K562 (cell line): ENCODE results near the gene UBTD1. TPM values are rescaled to one million over a fixed set of nuclear protein-coding genes. Genes with fewer than 3 reads are reported as not detected.

Source experiments
- ATAC-seq: fragments of 200-7000 bp; cut with Tn5 transposase; 3 replicates; pipeline ENCODE4 v1.9.1; 2020; ENCODE audit warnings: moderate library complexity
- BruUV-seq: library from RNA; stranded (reverse); fragments of 400-500 nt; replicated peaks from 2 replicates; lab custom pipeline; 2021; lab: Mats Ljungman, UMichigan
- CTCF ChIA-PET: fragments of 300-600 bp; formaldehyde crosslinking; extraction: SDS; loops from one replicate; lab custom pipeline; 2021; ENCODE audit warnings: low intra/inter-chr PET ratio; lab: Yijun Ruan, JAX
- POLR2A ChIA-PET: fragments of 300-600, 350-650 bp; sonication (Branson Sonifier 250); formaldehyde crosslinking; extraction: SDS; loops from one replicate; lab custom pipeline; 2021; ENCODE audit warnings: antibody characterized with exemption, inconsistent platforms; lab: Yijun Ruan, JAX
- DNase-seq, 4 experiments: peaks; one replicate each; pipeline versions ENCODE4 v3.0.0 to v3.0.0-alpha.2; 2011 to 2018; ENCODE audit warnings: low spot score in 3 of 4, mixed read lengths in 3 of 4; ENCODE audit errors: extremely low read depth in 1 of 4
- FAIRE-seq: peaks from 2 replicates; lab custom pipeline; 2011; peaks lifted over from hg19 to GRCh38; lab: Jason Lieb, UNC
- H2AFZ ChIP-seq: 2 replicates; pipeline ENCODE4 v1.6.0; 2011; ENCODE audit warnings: low read depth, low read length, control low read depth, inconsistent platforms
- H3K27ac ChIP-seq: fragments of 200-600 bp; 3 replicates; pipeline ENCODE4 v1.8.0; 2011; ENCODE audit warnings: low read depth, mild to moderate bottlenecking, control low read depth, inconsistent platforms, low read length, moderate library complexity, mixed read lengths; ENCODE audit errors: extremely low read depth
- H3K27me3 ChIP-seq, 2 experiments: fragments of 300-600 bp in 1 of 2; 2 replicates in 1 of 2; 3 replicates in 1 of 2; pipeline versions ENCODE4 v1.6.0 to v1.8.0; 2011; ENCODE audit warnings: inconsistent platforms in 2 of 2, low read length in 2 of 2, mild to moderate bottlenecking in 1 of 2, mixed read lengths in 1 of 2, moderate library complexity in 1 of 2; ENCODE audit not compliant: control insufficient read depth in 2 of 2, insufficient read depth in 2 of 2
- H3K36me3 ChIP-seq: fragments of 300-600 bp; 3 replicates; pipeline ENCODE4 v1.8.0; 2011; ENCODE audit warnings: mild to moderate bottlenecking, low read length, inconsistent platforms; ENCODE audit not compliant: control insufficient read depth, insufficient read depth
- H3K4me1 ChIP-seq, 2 experiments: fragments of 200-600 bp in 1 of 2; replicated peaks in 1 of 2; 2 replicates in 1 of 2; 3 replicates in 1 of 2; pipeline versions ENCODE4 v1.5.1 to v1.8.0; 2011; ENCODE audit warnings: inconsistent platforms in 2 of 2, low read length in 2 of 2, mild to moderate bottlenecking in 1 of 2, mixed read lengths in 1 of 2, moderate library complexity in 1 of 2; ENCODE audit not compliant: control insufficient read depth in 2 of 2, insufficient read depth in 2 of 2
- H3K4me2 ChIP-seq: 2 replicates; pipeline ENCODE4 v1.6.1; 2011; ENCODE audit warnings: low read length, control low read depth, inconsistent platforms, mixed read lengths; ENCODE audit not compliant: insufficient read depth
- H3K4me3 ChIP-seq: fragments of 200-600 bp; sonication (generic), shearing (Covaris generic); 2 replicates; pipeline ENCODE4 v1.5.1; 2016; ENCODE audit warnings: control low read depth, inconsistent platforms
- H3K79me2 ChIP-seq: fragments of 200-600 bp; 3 replicates; pipeline ENCODE4 v1.8.0; 2011; ENCODE audit warnings: low read length, inconsistent platforms; ENCODE audit not compliant: control insufficient read depth, insufficient read depth
- H3K9ac ChIP-seq, 2 experiments: 2 replicates each; pipeline versions ENCODE4 v1.6.0 to v1.6.1; 2011; ENCODE audit warnings: low read depth in 2 of 2, low read length in 2 of 2, control low read depth in 1 of 2, inconsistent platforms in 1 of 2, mild to moderate bottlenecking in 1 of 2, mixed read lengths in 1 of 2; ENCODE audit not compliant: insufficient read depth in 1 of 2
- H3K9me1 ChIP-seq: one replicate; pipeline ENCODE4 v1.6.0; 2011; ENCODE audit warnings: inconsistent platforms, mild to moderate bottlenecking, low read length, moderate library complexity; ENCODE audit not compliant: control insufficient read depth, insufficient read depth
- H3K9me3 ChIP-seq: replicated peaks from 2 replicates; pipeline ENCODE4 v1.5.1; 2011; ENCODE audit warnings: low read depth, low read length, inconsistent platforms; ENCODE audit not compliant: control insufficient read depth, insufficient read depth
- H4K20me1 ChIP-seq: replicated peaks from 2 replicates; pipeline ENCODE4 v1.6.1; 2011; ENCODE audit warnings: low read length, inconsistent platforms, mixed read lengths; ENCODE audit not compliant: control insufficient read depth, insufficient read depth
- C11orf30 ChIP-seq: fragments of 450-650 bp; IDR thresholded peaks from 2 replicates; pipeline ENCODE4 v1.6.1; 2016; ENCODE audit warnings: low read depth, mild to moderate bottlenecking
- L3MBTL2 ChIP-seq: fragments of 450-650 bp; IDR thresholded peaks from 2 replicates; pipeline ENCODE4 v1.6.1; 2016; ENCODE audit warnings: mild to moderate bottlenecking, moderate library complexity
- NFIX ChIP-seq: fragments of 250-450 bp; sonication (Bioruptor Pico); IDR thresholded peaks from 2 replicates; pipeline ENCODE4 v1.4.0; 2020; ENCODE audit warnings: low read depth, mild to moderate bottlenecking, moderate library complexity
- NRF1 ChIP-seq, 2 experiments: fragments of 450-650 bp; IDR thresholded peaks in 1 of 2; conservative IDR thresholded peaks in 1 of 2; 2 replicates each; pipeline ENCODE4 v1.6.1; 2014; ENCODE audit warnings: mild to moderate bottlenecking in 2 of 2
- PURB ChIP-seq: sonication (generic); formaldehyde crosslinking; IDR thresholded peaks from 2 replicates; pipeline ENCODE4 v1.9.0; 2021; ENCODE audit warnings: low read depth, mild to moderate bottlenecking, missing genetic modification reagents
- ZNF121 ChIP-seq: sonication (generic); formaldehyde crosslinking; conservative IDR thresholded peaks from 2 replicates; pipeline ENCODE4 v1.8.0; 2022; ENCODE audit warnings: missing genetic modification reagents
- ZNF57 ChIP-seq: fragments of 450-650 bp; formaldehyde crosslinking; IDR thresholded peaks from 2 replicates; pipeline ENCODE4 v1.4.0; 2020; ENCODE audit warnings: mild to moderate bottlenecking, moderate library complexity
- WGBS: fragments of 100-300 bp; shearing (Covaris generic); methylation state at CpG from one replicate; pipeline ENCODE4 v1.1.6; 2016; ENCODE audit warnings: low coverage, mixed read lengths; ENCODE audit not compliant: insufficient coverage; ENCODE audit errors: missing lambda C conversion rate; 5-methylcytosine and 5-hydroxymethylcytosine counted together
- in situ Hi-C: fragments of 300-500 bp; cut with MboI; formaldehyde crosslinking; loops from 4 replicates; pipeline ENCODE4 v1.15.0; 2018; ENCODE audit warnings: inconsistent platforms, mixed read lengths
- intact Hi-C: fragments of 100-400 bp; cut with micrococcal nuclease; formaldehyde crosslinking; loops from 2 replicates; pipeline ENCODE4 v1.14.2; 2022
- polyA plus RNA-seq, 8 experiments: library from polyadenylated mRNA; depleted of rRNA in 4 of 8; stranded (reverse) in 5 of 8; unstranded in 3 of 8; fragments of >200 nt; fragmentation: Nextera tagmentation in 2 of 8; fragmentation: Illumina TruSeq in 1 of 8; extraction: Ambion mirVana in 2 of 8; extraction: Trizol in 1 of 8; gene quantifications; 2 replicates each; pipeline versions ENCODE4 v1.2.1 to v1.2.3, GENCODE V29; 2011 to 2014; ENCODE audit warnings: inconsistent platforms in 1 of 8, missing spikeins in 1 of 8
- total RNA-seq, 7 experiments: library from RNA; depleted of rRNA in 6 of 7; stranded (reverse); fragments of >200 nt in 6 of 7; fragmentation: Illumina TruSeq in 2 of 7; extraction: Trizol in 2 of 7; gene quantifications; 2 replicates each; pipeline versions ENCODE4 v1.2.1 to v1.2.3, GENCODE V29; 2011 to 2021; ENCODE audit warnings: low replicate concordance in 1 of 7

Gene UBTD1
- total and polyA plus RNA-seq, 9 of the 15 experiments (the other 6 are each of a cell fraction or from before 2014, with no cell fraction given) = 0.08 to 1.6 (median 0.81) TPM; not detected in 1

- in situ Hi-C loops = no loop called here
- Histone ChIP-seq H3K9me1 (no peaks in the 10 kb centered on the region), H3K27ac (no peak overlapping the region), H2AFZ (no peak overlapping the region), H3K36me3 (no peaks in the 10 kb centered on the region), H3K4me3 (no peak overlapping the region), H3K9ac (no peak overlapping the region), H3K27me3 (no peaks in the 10 kb centered on the region), H3K9me3 (no peaks in the 10 kb centered on the region), H3K4me1 (peaks cover 0 to 3% of the 10 kb centered on the region in 2 experiments; a peak in 3 of 5 replicates), H3K4me2 (no peak overlapping the region), H4K20me1 (no peaks in the 10 kb centered on the region)
- no peak for FAIRE-seq
- POLR2A ChIA-PET = interaction anchor here (0.9 to 1.4 kb wide), 2 partner anchors 11 to 27 kb away, joined by 3 read pairs; no protein-coding TSS in a partner anchor
- no peak for ATAC-seq
- no peak for DNase-seq
- WGBS = 41% methylated on average over 5 of the region's 5 CpGs
- TF ChIP-seq ZNF57 (no peak), L3MBTL2 (peak; percentile 10; the same call in 1 of the 2 replicates)
- TF ChIP-seq, all 486 proteins: peak for 1
- BruUV-seq = no TSS peak
- intact Hi-C loops = no loop called here
- CTCF ChIA-PET = no interaction called here
- no peaks in the 10 kb centered on the region for H3K79me2 ChIP-seq
Measured at GRCh38 chr10:97585439-97585811, 86.7 kb downstream of the UBTD1 start.

GRCh38 chr10:97587183-97587582, 88.5 kb downstream of the UBTD1 start:
- DNase-seq = no peak

More at GRCh38 chr10:97587183-97587582, 88.5 kb downstream of the UBTD1 start:
- H3K36me3 ChIP-seq = no peaks in the 10 kb centered on the region
- in situ Hi-C loops = no loop called here
- ChIA-PET CTCF (no interaction called here), POLR2A (no interaction called here)
- no peaks in the 10 kb centered on the region for H4K20me1 ChIP-seq
- H3K9me3 ChIP-seq = no peaks in the 10 kb centered on the region
- no TSS peak for BruUV-seq
- H3K9ac ChIP-seq = no peak overlapping the region
- no peaks in the 10 kb centered on the region for H3K79me2 ChIP-seq
- H3K4me1 ChIP-seq = peaks cover 0 to 3% of the 10 kb centered on the region in 2 experiments; a peak in 3 of 5 replicates
- H3K27me3 ChIP-seq = no peaks in the 10 kb centered on the region
- FAIRE-seq = no peak
- H2AFZ ChIP-seq = no peak overlapping the region
- no peak for TF ChIP-seq NFIX
- no peak for TF ChIP-seq PURB
- TF ChIP-seq NRF1 (conservative IDR thresholded peaks at IDR 0.05 in 1 of 2, IDR thresholded peaks at IDR 0.05 in 1 of 2) = no peak
- TF ChIP-seq ZNF121 (CRISPR knock-in tag) = peak; percentile 53; the same call in 1 of the 2 replicates
- no peak for TF ChIP-seq C11orf30
- TF ChIP-seq, all 486 proteins: peak for 1
- Histone ChIP-seq H3K4me3 (no peak overlapping the region), H3K9me1 (no peaks in the 10 kb centered on the region), H3K4me2 (no peak overlapping the region), H3K27ac (no peak overlapping the region)
- ATAC-seq = no peak
- 54% methylated on average over 2 of the region's 2 CpGs for WGBS
- intact Hi-C loops = no loop called here
